K562 (cell line): ENCODE data around the gene TMEM203. TPM values are rescaled to one million over a fixed set of nuclear protein-coding genes. Genes with fewer than 3 reads are reported as not detected.

Experiments
- BRD9 ChIP-seq: fragments of 450-650 bp; IDR thresholded peaks from 2 replicates; pipeline ENCODE4 v1.6.1; 2018; ENCODE audit warnings: low read depth; ENCODE audit not compliant: partially characterized antibody
- EP300 ChIP-seq: IDR thresholded peaks from 2 replicates; pipeline ENCODE4 v1.6.1; 2012; ENCODE audit warnings: low read length, improper control_type of control experiment
- ESRRB ChIP-seq: fragments of 250-450 bp; sonication (Bioruptor Pico); IDR thresholded peaks from 2 replicates; pipeline ENCODE4 v1.5.0; 2020; ENCODE audit warnings: mild to moderate bottlenecking, moderate library complexity, borderline replicate concordance
- HBP1 ChIP-seq: fragments of 450-650 bp; formaldehyde crosslinking; IDR thresholded peaks from 2 replicates; pipeline ENCODE4 v1.4.0; 2022; ENCODE audit warnings: missing genetic modification characterization
- HDAC8 ChIP-seq: fragments of 450-650 bp; IDR thresholded peaks from 2 replicates; pipeline ENCODE4 v1.6.1; 2016; ENCODE audit warnings: mild to moderate bottlenecking, missing genetic modification characterization, moderate library complexity, missing compliant biosample characterization
- HMGXB4 ChIP-seq: sonication (generic); formaldehyde crosslinking; IDR thresholded peaks from 2 replicates; pipeline ENCODE4 v1.8.1; 2023; ENCODE audit warnings: mild to moderate bottlenecking, missing genetic modification reagents
- ILF3 ChIP-seq: fragments of 450-650 bp; IDR thresholded peaks from 2 replicates; pipeline ENCODE4 v1.6.1; 2018; ENCODE audit warnings: antibody characterized with exemption, mild to moderate bottlenecking, moderate library complexity, borderline replicate concordance
- ILK ChIP-seq: fragments of 450-650 bp; IDR thresholded peaks from 2 replicates; pipeline ENCODE4 v1.6.1; 2016; ENCODE audit warnings: missing genetic modification characterization, low read depth, mild to moderate bottlenecking, missing compliant biosample characterization, moderate library complexity, borderline replicate concordance
- MEF2D ChIP-seq: conservative IDR thresholded peaks from 2 replicates; pipeline ENCODE4 v1.6.1; 2016; ENCODE audit warnings: low read depth, missing genetic modification characterization, missing compliant biosample characterization
- MTA2 ChIP-seq: fragments of 450-650 bp; IDR thresholded peaks from 2 replicates; pipeline ENCODE4 v1.6.1; 2016; ENCODE audit warnings: low read depth
- MTF1 ChIP-seq: fragments of 250-450 bp; sonication (Bioruptor Pico); IDR thresholded peaks from 2 replicates; pipeline ENCODE4 v1.9.0; 2021; ENCODE audit warnings: moderate library complexity, mild to moderate bottlenecking, inconsistent platforms, borderline replicate concordance
- NFE2 ChIP-seq: IDR thresholded peaks from 2 replicates; pipeline ENCODE4 v1.6.1; 2014; ENCODE audit warnings: antibody characterized with exemption, low read depth
- NRF1 ChIP-seq, 2 experiments: fragments of 450-650 bp; IDR thresholded peaks in 1 of 2; conservative IDR thresholded peaks in 1 of 2; 2 replicates each; pipeline ENCODE4 v1.6.1; 2014; ENCODE audit warnings: mild to moderate bottlenecking in 2 of 2
- SMARCE1 ChIP-seq: fragments of 450-650 bp; IDR thresholded peaks from 2 replicates; pipeline ENCODE4 v1.7.1; 2016; ENCODE audit warnings: mild to moderate bottlenecking
- SPI1 ChIP-seq: IDR thresholded peaks from 2 replicates; pipeline ENCODE4 v1.6.1; 2011; ENCODE audit warnings: low read depth, low read length, control low read depth, borderline replicate concordance
- SRSF9 ChIP-seq: fragments of 200-400 bp; formaldehyde crosslinking; IDR thresholded peaks from 2 replicates; pipeline ENCODE4 v1.6.1; 2017; ENCODE audit warnings: low read depth, low read length, borderline replicate concordance
- TARDBP ChIP-seq: fragments of 450-650 bp; IDR thresholded peaks from 2 replicates; pipeline ENCODE4 v1.6.1; 2016
- U2AF2 ChIP-seq: fragments of 200-400 bp; formaldehyde crosslinking; optimal IDR thresholded peaks from 2 replicates; pipeline ENCODE3; 2017; ENCODE audit warnings: low read depth, mild to moderate bottlenecking, low read length
- XRCC5 ChIP-seq: fragments of 200-400 bp; formaldehyde crosslinking; IDR thresholded peaks from 2 replicates; pipeline ENCODE4 v1.6.1; 2017; ENCODE audit warnings: low read depth, mild to moderate bottlenecking, low read length
- ZFP30 ChIP-seq: fragments of 250-450 bp; sonication (Bioruptor Pico); IDR thresholded peaks from 2 replicates; pipeline ENCODE4 v1.8.0; 2022; ENCODE audit warnings: moderate library complexity, mild to moderate bottlenecking, inconsistent platforms, borderline replicate concordance
- ZFPM2 ChIP-seq: fragments of 250-450 bp; sonication (Bioruptor Pico); IDR thresholded peaks from 2 replicates; pipeline ENCODE4 v1.5.1; 2022; ENCODE audit warnings: mild to moderate bottlenecking
- ZNF175 ChIP-seq: fragments of 200-800 bp; sonication (Bioruptor generic); IDR thresholded peaks from 2 replicates; pipeline ENCODE4 v1.6.1; 2016; ENCODE audit warnings: low read depth, mild to moderate bottlenecking, missing genetic modification characterization, missing compliant biosample characterization
- ZNF696 ChIP-seq: fragments of 250-450 bp; sonication (Bioruptor Pico); conservative IDR thresholded peaks from 2 replicates; pipeline ENCODE4 v1.4.0; 2020; ENCODE audit warnings: mild to moderate bottlenecking, moderate library complexity
- polyA plus RNA-seq, 8 experiments: library from polyadenylated mRNA; depleted of rRNA in 4 of 8; stranded (reverse) in 5 of 8; unstranded in 3 of 8; fragments of >200 nt; fragmentation: Nextera tagmentation in 2 of 8; fragmentation: Illumina TruSeq in 1 of 8; extraction: Ambion mirVana in 2 of 8; extraction: Trizol in 1 of 8; gene quantifications; 2 replicates each; pipeline versions ENCODE4 v1.2.1 to v1.2.3, GENCODE V29; 2011 to 2014; ENCODE audit warnings: inconsistent platforms in 1 of 8, missing spikeins in 1 of 8
- total RNA-seq, 7 experiments: library from RNA; depleted of rRNA in 6 of 7; stranded (reverse); fragments of >200 nt in 6 of 7; fragmentation: Illumina TruSeq in 2 of 7; extraction: Trizol in 2 of 7; gene quantifications; 2 replicates each; pipeline versions ENCODE4 v1.2.1 to v1.2.3, GENCODE V29; 2011 to 2021; ENCODE audit warnings: low replicate concordance in 1 of 7
- TF ChIP-seq, protein P1 (sequence below), 2 experiments: fragments of 450-650 bp in 1 of 2; sonication (generic) in 1 of 2; formaldehyde crosslinking; conservative IDR thresholded peaks; 2 replicates each; pipeline versions ENCODE4 v1.4.0 to v1.8.1; 2020 to 2022; ENCODE audit warnings: mild to moderate bottlenecking in 1 of 2, missing genetic modification reagents in 1 of 2
- TF ChIP-seq, protein P2 (sequence below): fragments of 250-450 bp; sonication (Bioruptor Pico); IDR thresholded peaks from 2 replicates; pipeline ENCODE4 v1.6.1; 2021; ENCODE audit warnings: mild to moderate bottlenecking

The TMEM203 gene
- total and polyA plus RNA-seq, 9 of the 15 experiments (the other 6 are each of a cell fraction or from before 2014, with no cell fraction given), result 8.8 to 59.5 (median 37.6) TPM

DNA sequence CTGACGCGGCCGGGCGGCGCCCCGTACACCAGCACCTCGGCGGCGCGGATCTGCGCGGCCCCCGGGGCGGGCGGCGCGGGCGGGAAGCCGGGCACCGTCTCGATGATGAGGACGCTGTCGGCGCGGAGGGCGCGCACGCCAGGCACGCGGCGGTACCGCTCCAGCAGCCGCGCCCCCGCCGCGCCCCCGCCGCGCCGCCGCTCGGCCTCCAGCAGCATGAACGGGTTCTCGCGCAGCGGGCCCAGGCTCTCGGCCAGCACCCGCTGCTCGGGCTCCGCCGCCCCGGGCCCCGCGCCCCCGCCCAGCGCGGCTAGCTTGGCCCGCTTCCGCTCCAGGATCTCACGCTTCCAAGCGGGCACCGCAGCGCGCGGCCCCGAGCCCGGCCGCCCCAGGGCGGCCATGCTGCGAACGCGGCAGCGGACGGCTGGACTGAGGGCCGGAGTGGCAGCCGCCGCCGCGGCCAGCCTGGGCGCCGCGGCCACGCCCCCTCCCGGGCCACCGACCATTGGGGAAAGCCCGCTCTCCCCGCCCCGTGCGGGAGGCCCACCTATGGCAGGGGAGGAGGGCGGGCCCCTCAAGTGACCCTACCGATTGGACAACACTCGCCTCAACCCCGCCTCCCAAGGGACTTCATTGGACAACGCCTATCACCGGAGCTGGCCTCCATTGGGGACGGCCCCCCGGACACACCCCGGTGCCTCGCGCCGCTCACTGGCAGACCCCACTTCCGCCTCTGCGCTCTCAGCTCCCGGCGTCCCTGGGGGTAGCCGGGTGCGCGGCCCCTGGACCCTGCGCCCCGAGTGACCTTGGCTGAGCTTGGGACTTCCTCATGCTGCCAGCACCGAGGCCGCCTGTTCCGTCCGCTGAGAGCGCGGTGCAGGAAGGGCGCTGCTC, 4.9 kb downstream of the TMEM203 start, which contains the start of gene TPRN (continued):
- TF ChIP-seq, protein P1, sequence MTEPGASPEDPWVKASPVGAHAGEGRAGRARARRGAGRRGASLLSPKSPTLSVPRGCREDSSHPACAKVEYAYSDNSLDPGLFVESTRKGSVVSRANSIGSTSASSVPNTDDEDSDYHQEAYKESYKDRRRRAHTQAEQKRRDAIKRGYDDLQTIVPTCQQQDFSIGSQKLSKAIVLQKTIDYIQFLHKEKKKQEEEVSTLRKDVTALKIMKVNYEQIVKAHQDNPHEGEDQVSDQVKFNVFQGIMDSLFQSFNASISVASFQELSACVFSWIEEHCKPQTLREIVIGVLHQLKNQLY (CRISPR knock-in tag; conservative IDR thresholded peaks at IDR 0.05), result no peak
- TF ChIP-seq EP300 (no peak), ILK (tag) (no peak), TARDBP (no peak), U2AF2 (no peak), ILF3 (0 out of 2 replicates have a peak, but pooled peaks have one; percentile 47), ZFP30 (CRISPR knock-in tag) (no peak), XRCC5 (no peak), MTF1 (no peak), ZFPM2 (CRISPR knock-in tag) (peak; percentile 26; the same call in 1 of the 2 replicates), SMARCE1 (no peak), HBP1 (no peak; the same call in 1 of the 2 replicates), SRSF9 (no peak), SPI1 (peak; percentile 85; the same call in 1 of the 2 replicates), NRF1 (conservative IDR thresholded peaks at IDR 0.05 in 1 of 2, IDR thresholded peaks at IDR 0.05 in 1 of 2) (peak; percentile 88 to 90), ESRRB (CRISPR knock-in tag) (no peak), HDAC8 (tag) (no peak), NFE2 (no peak), BRD9 (no peak), ZNF175 (CRISPR knock-in tag) (no peak), HMGXB4 (CRISPR knock-in tag) (no peak), MTA2 (no peak), MEF2D (no peak), ZNF696 (CRISPR knock-in tag) (no peak)
- TF ChIP-seq, protein P2, sequence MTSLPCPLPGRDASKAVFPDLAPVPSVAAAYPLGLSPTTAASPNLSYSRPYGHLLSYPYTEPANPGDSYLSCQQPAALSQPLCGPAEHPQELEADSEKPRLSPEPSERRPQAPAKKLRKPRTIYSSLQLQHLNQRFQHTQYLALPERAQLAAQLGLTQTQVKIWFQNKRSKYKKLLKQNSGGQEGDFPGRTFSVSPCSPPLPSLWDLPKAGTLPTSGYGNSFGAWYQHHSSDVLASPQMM (CRISPR knock-in tag), result no peak
